ENCODE results near the gene KCNMA1. TPM values are rescaled to one million over a fixed set of nuclear protein-coding genes. Genes with fewer than 3 reads are reported as not detected.

The KCNMA1 gene
- total and polyA plus RNA-seq, 9 of the 15 experiments (the other 6 are each of a cell fraction or from before 2014, with no cell fraction given) = 0.01 to 0.95 (median 0.15) TPM; not detected in 4

DNA sequence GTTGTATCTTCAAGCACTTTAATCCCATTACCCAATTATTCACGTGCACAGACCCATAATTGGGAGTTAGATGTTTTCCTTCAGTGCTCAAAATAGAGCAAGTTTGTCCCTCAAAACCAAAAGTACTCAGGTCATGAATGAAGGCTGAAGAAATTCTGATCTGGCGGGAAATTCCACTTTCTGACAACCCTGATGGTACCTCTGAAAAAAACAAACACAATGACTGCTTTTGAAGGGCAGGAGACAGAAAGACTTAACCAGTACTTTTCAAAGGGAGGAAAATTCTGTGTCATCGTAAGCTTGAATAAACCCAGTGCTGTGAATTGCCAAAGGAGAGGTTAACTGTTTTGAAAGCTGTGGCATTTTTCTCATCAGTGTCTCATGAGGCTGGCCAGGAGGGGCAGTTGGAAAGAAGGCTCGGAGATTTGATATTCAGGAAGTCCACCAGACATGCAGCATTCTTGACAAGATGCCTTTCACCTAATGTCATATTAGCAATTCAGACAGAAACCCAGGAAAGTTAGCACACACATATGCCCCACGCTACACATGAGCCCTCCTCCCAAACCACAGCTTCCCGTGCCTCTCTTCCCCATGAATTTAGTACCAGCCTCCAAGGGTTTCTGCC, 347.0 kb downstream of the KCNMA1 start:
- ChIA-PET POLR2A (no interaction called here), CTCF (ENCODE audit: low intra/inter-chr PET ratio) (no interaction called here)
- no peak overlapping the region for H3K9ac ChIP-seq (ENCODE audit: insufficient read depth in 1 of 2, low read depth in 2 of 2, low read length in 2 of 2)
- no peak overlapping the region for H3K4me3 ChIP-seq
- DNase-seq (ENCODE audit: extremely low read depth in 1 of 4, low spot score in 3 of 4) (no peak), ATAC-seq (no peak), FAIRE-seq (no peak)
- H4K20me1 ChIP-seq (replicated peaks; ENCODE audit: control insufficient read depth, insufficient read depth, low read length) = no peaks in the 10 kb centered on the region
- H3K27me3 ChIP-seq (ENCODE audit: control insufficient read depth in 2 of 2, insufficient read depth in 2 of 2, low read length in 2 of 2) = peaks cover 5 to 15% of the 10 kb centered on the region in 2 experiments; a peak in 4 of 5 replicates
- in situ Hi-C loops (cut with MboI) = no loop called here
- H3K36me3 ChIP-seq (ENCODE audit: control insufficient read depth, insufficient read depth, low read length) = no peaks in the 10 kb centered on the region
- H3K4me2 ChIP-seq (ENCODE audit: insufficient read depth, low read length) = no peak overlapping the region
- H3K9me3 ChIP-seq (replicated peaks; ENCODE audit: control insufficient read depth, insufficient read depth, low read depth, low read length) = no peaks in the 10 kb centered on the region
- H3K4me1 ChIP-seq (replicated peaks in 1 of 2; ENCODE audit: control insufficient read depth in 2 of 2, insufficient read depth in 2 of 2, low read length in 2 of 2) = no peaks in the 10 kb centered on the region; a peak in 1 of 5 replicates
- intact Hi-C loops (cut with micrococcal nuclease) = no loop called here
- no peaks in the 10 kb centered on the region for H3K9me1 ChIP-seq (ENCODE audit: control insufficient read depth, insufficient read depth, low read length)
- BruUV-seq (replicated peaks) = no TSS peak
- H3K79me2 ChIP-seq (ENCODE audit: control insufficient read depth, insufficient read depth, low read length) = no peaks in the 10 kb centered on the region
- H3K27ac ChIP-seq (ENCODE audit: extremely low read depth, low read depth, low read length) = no peak overlapping the region
- 0% methylated on average over 6 of the region's 6 CpGs for WGBS (ENCODE audit: insufficient coverage, low coverage, missing lambda C conversion rate)
- no peak overlapping the region for H2AFZ ChIP-seq (ENCODE audit: low read depth, low read length)
- TF ChIP-seq YY1 (IDR thresholded peaks at IDR 0.05; ENCODE audit: borderline replicate concordance in 1 of 3, control insufficient read depth in 1 of 3, extremely low read depth in 1 of 3, insufficient read depth in 3 of 3, insufficient read length in 1 of 3, insufficient replicate concordance in 2 of 3, low read depth in 1 of 3, low read length in 2 of 3) = no peak
- TF ChIP-seq ZZZ3 (IDR thresholded peaks at IDR 0.05) = no peak
- TF ChIP-seq HDAC6 (IDR thresholded peaks at IDR 0.05; ENCODE audit: low read depth, low read length) = no peak
- no peak for TF ChIP-seq FOSL1 (tag; conservative IDR thresholded peaks at IDR 0.05)
- TF ChIP-seq C11orf30 (IDR thresholded peaks at IDR 0.05; ENCODE audit: low read depth) = no peak
- TF ChIP-seq, protein P1, sequence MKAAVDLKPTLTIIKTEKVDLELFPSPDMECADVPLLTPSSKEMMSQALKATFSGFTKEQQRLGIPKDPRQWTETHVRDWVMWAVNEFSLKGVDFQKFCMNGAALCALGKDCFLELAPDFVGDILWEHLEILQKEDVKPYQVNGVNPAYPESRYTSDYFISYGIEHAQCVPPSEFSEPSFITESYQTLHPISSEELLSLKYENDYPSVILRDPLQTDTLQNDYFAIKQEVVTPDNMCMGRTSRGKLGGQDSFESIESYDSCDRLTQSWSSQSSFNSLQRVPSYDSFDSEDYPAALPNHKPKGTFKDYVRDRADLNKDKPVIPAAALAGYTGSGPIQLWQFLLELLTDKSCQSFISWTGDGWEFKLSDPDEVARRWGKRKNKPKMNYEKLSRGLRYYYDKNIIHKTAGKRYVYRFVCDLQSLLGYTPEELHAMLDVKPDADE (conservative IDR thresholded peaks at IDR 0.05; ENCODE audit: control insufficient read depth, low read depth, low read length) = no peak
- TF ChIP-seq ZNF347 (CRISPR knock-in tag; IDR thresholded peaks at IDR 0.05; ENCODE audit: low read depth) = no peak
- TF ChIP-seq L3MBTL2 (IDR thresholded peaks at IDR 0.05) = no peak
- no peak for TF ChIP-seq ZNF76 (CRISPR knock-in tag; IDR thresholded peaks at IDR 0.05; ENCODE audit: borderline replicate concordance)
- no peak for TF ChIP-seq ZBTB40 (IDR thresholded peaks at IDR 0.05)
- no peak for TF ChIP-seq ZBTB40 (CRISPR knock-in tag; IDR thresholded peaks at IDR 0.05)
- TF ChIP-seq ZFP30 (CRISPR knock-in tag; IDR thresholded peaks at IDR 0.05; ENCODE audit: borderline replicate concordance) = no peak
